Thoracic aorta (tissue), 2 donors: ENCODE data around the gene CDHR3. TPM values are rescaled to one million over a fixed set of nuclear protein-coding genes. Genes with fewer than 3 reads are reported as not detected.

Experiments
- ATAC-seq: fragments of 150-250 bp; one replicate; pipeline ENCODE4 v1.8.0; 2017; ENCODE audit warnings: low read depth; ENCODE audit not compliant: insufficient number of reproducible peaks, low FRiP score
- DNase-seq: peaks from one replicate; pipeline ENCODE4 v3.0.0-alpha.2; 2020; ENCODE audit warnings: low spot score
- H3K27ac ChIP-seq, 2 donors: fragments of 200-600 bp; sonication (generic); 1 replicate in 1 of 2; 2 replicates in 1 of 2; pipeline ENCODE4 v1.5.1; 2016; ENCODE audit warnings: mild to moderate bottlenecking in 2 of 2, moderate library complexity in 2 of 2
- H3K27me3 ChIP-seq: fragments of 200-600 bp; sonication (generic); replicated peaks from 2 replicates; pipeline ENCODE4 v1.6.0; 2016; ENCODE audit warnings: mild to moderate bottlenecking; ENCODE audit not compliant: insufficient read depth
- H3K36me3 ChIP-seq: fragments of 200-600 bp; sonication (generic); one replicate; pipeline ENCODE4 v1.5.1; 2016
- H3K4me1 ChIP-seq, 2 donors: fragments of 200-600 bp; sonication (generic); 1 replicate in 1 of 2; 2 replicates in 1 of 2; pipeline versions ENCODE4 v1.5.1 to v1.6.0; 2016; ENCODE audit warnings: low read depth in 2 of 2, mild to moderate bottlenecking in 1 of 2; ENCODE audit not compliant: control insufficient read depth in 1 of 2
- H3K4me3 ChIP-seq: fragments of 200-600 bp; sonication (generic); 2 replicates; pipeline ENCODE4 v1.5.1; 2016; ENCODE audit warnings: mild to moderate bottlenecking
- H3K9me3 ChIP-seq: fragments of 200-600 bp; sonication (generic); 2 replicates; pipeline ENCODE4 v1.5.1; 2016
- total RNA-seq, 2 donors: library from RNA; depleted of rRNA; stranded (reverse); fragments of >200 nt; gene quantifications; one replicate each; pipeline versions ENCODE4 v1.1.0 to v1.2.3, GENCODE V29; 2016
- TF ChIP-seq, protein P1 (sequence below): fragments of 200-600 bp; sonication (generic); IDR thresholded peaks from one replicate; pipeline ENCODE4 v1.5.1; 2019; ENCODE audit warnings: antibody characterized with exemption

CDHR3 gene
- total RNA-seq, 2 donors from 2014 or later: 1.5 to 8.7 TPM

DNA sequence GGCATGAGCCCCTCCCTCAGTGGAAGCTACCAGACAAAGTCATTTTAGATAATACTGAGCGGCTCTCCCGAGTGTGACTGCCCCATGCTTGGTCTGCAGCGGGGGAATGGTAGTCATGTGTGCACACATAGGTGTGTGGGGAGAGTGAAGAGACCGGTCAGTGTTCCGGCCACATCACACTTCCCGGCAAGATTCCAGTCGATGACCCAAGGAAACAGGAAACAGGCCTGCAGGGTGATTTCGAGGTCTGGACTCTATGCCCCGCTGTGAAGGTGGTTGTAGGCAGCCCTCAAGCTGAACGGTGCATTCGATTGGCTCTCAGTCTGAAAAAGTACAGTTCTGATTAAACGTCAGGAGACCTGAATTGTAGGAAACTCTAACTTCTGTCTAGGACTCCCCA, 75.9 kb downstream of the CDHR3 start:
- Histone ChIP-seq H3K27ac (no peak overlapping the region), H3K27me3 (no peaks in the 10 kb centered on the region), H3K4me3 (no peak overlapping the region), H3K4me1 (no peaks in the 10 kb centered on the region), H3K9me3 (no peaks in the 10 kb centered on the region), H3K36me3 (no peaks in the 10 kb centered on the region)
- DNase-seq (no peak), ATAC-seq (no peak)
- TF ChIP-seq, protein P1, sequence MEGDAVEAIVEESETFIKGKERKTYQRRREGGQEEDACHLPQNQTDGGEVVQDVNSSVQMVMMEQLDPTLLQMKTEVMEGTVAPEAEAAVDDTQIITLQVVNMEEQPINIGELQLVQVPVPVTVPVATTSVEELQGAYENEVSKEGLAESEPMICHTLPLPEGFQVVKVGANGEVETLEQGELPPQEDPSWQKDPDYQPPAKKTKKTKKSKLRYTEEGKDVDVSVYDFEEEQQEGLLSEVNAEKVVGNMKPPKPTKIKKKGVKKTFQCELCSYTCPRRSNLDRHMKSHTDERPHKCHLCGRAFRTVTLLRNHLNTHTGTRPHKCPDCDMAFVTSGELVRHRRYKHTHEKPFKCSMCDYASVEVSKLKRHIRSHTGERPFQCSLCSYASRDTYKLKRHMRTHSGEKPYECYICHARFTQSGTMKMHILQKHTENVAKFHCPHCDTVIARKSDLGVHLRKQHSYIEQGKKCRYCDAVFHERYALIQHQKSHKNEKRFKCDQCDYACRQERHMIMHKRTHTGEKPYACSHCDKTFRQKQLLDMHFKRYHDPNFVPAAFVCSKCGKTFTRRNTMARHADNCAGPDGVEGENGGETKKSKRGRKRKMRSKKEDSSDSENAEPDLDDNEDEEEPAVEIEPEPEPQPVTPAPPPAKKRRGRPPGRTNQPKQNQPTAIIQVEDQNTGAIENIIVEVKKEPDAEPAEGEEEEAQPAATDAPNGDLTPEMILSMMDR: no peak

DNA sequence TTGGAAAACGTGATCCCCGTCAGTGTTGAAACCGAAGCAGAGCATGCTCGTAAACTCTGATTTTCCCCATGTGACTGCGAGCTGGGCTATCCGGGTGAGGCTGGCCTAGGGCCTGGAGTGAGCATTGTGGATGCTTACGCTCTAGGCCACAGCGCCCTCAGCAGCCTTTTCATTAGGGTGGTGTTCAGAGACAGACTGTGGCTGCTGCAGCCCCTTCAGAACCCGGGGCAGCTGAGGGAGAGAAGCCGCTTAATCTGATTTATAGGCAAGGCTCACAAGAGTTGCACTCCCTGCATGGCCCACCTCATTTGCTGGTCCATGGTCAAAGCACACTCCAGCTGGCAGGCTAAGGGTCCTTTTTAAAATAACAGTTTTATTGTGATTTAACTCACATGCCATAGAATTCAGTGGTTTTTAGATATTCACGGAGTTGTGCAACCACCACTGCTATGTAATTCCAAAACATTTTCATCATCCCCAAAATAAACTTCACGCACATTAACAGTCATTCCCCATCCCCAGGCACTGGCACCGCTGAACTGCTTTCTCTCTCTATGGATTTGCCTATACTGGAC, 76.5 kb downstream of the CDHR3 start:
- no peak overlapping the region for H3K27ac ChIP-seq
- no peaks in the 10 kb centered on the region for H3K4me1 ChIP-seq
- TF ChIP-seq, protein P1: no peak
- ATAC-seq (no peak), DNase-seq (no peak)
- H3K27me3 ChIP-seq: no peaks in the 10 kb centered on the region
- H3K36me3 ChIP-seq: no peaks in the 10 kb centered on the region
- no peaks in the 10 kb centered on the region for H3K9me3 ChIP-seq
- no peak overlapping the region for H3K4me3 ChIP-seq

DNA sequence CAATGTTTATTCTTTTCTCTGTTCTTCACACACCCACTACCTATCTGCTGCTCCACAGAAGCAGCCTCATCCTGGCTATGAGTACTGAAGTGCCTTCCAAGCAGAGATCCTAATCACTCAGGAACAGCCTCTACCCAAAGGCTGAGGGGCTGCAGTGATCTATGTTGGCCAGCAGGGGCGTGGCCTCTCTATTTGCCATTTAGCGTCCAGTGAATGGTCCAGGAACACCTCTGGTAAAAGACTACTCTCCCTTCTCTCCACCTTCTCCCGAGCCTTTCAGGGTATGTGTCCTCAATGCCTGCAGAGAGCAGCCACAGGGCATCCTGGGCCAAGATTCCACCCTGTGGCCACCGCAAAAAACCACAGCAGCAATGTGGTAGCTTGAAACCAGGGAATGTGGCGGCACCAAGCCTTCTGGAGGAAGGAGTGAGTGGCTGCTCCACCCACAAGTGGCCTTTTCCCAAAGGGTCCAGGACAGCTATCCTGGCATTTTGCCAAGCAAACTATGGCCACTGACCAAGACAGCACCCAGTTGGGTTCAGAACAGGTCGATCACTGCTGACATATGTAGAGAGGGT, 78.2 kb downstream of the CDHR3 start:
- no peaks in the 10 kb centered on the region for H3K9me3 ChIP-seq
- DNase-seq (no peak), ATAC-seq (no peak)
- H3K27me3 ChIP-seq: no peaks in the 10 kb centered on the region
- H3K4me3 ChIP-seq: no peak overlapping the region
- TF ChIP-seq, protein P1: peak; percentile 73
- H3K27ac ChIP-seq: no peak overlapping the region
- H3K36me3 ChIP-seq: no peaks in the 10 kb centered on the region
- no peaks in the 10 kb centered on the region for H3K4me1 ChIP-seq

DNA sequence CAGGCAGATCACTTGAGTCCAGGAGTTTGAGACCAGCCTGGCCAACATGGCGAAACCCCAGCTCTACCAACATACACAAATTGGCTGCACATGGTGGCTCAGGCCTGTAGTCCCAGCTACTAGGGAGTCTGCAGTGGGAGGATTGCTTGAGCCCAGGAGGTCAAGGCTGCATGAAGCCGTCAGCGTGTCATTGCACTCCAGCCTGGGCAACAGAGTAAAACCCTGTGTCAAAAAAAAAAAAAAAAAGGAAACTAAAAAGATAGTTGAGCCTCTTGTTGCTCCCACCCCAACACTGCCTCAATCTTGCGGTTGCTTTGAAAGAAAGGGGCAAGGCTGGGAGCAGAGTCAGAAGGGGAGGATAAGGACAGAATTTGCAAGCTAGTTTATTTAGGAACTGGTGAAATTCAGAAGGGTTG, 79.1 kb downstream of the CDHR3 start:
- TF ChIP-seq, protein P1: no peak
- no peaks in the 10 kb centered on the region for H3K27me3 ChIP-seq
- H3K4me1 ChIP-seq: no peaks in the 10 kb centered on the region
- H3K36me3 ChIP-seq: no peaks in the 10 kb centered on the region
- no peak overlapping the region for H3K4me3 ChIP-seq
- DNase-seq (no peak), ATAC-seq (no peak)
- no peaks in the 10 kb centered on the region for H3K9me3 ChIP-seq
- no peak overlapping the region for H3K27ac ChIP-seq

DNA sequence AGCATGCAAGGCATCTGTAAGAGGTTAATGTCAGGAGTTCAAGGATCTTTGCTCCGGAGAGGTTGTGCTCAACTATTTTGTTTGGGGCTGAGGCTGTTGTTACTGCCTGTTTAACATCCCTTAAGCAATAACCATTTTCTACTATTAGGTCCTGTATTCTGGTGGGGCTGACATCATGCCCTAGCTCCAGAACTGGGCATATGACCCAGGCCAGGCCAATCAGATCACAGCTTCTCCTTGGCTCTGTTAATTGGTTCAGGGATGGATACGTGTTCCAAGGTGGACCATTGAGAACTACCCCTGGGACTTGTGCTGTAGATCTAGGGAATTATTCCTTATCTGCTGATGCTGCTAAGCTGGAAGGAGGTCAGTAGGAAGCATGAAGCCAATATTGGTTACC, 82.1 kb downstream of the CDHR3 start:
- Histone ChIP-seq H3K36me3 (no peaks in the 10 kb centered on the region), H3K27ac (no peak overlapping the region), H3K9me3 (no peaks in the 10 kb centered on the region), H3K4me1 (no peaks in the 10 kb centered on the region), H3K27me3 (no peaks in the 10 kb centered on the region), H3K4me3 (no peak overlapping the region)
- DNase-seq: no peak
- ATAC-seq: no peak
- TF ChIP-seq, protein P1: no peak
